ENCODE results near the gene ADTRP. TPM values are rescaled to one million over a fixed set of nuclear protein-coding genes. Genes with fewer than 3 reads are reported as not detected.

Gene ADTRP
- total RNA-seq, 1 donor from 2014 or later = not detected

DNA sequence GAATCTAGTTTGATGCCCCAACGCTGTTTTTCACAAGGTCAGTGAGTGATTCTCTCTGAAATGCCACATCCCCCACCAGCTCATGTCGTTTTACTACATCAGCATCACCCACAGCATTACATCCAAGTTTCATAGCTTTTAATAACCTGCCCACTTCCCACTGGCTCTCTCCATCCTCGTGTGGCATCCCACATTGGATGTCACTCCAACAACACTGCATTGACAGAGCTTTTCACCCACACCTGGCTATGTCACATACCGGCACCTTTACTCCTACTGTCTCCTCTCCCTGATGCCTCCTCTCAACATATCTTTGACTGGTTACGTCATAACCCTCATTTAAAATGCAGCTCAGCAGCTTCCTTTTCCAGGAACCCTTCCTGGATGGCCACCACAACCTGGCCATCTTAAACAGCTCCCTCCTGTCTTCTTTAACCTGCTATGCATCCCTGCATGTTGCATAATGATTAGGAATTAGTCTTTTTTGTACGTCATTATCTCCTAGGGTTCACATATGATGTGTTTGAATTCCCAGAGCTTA, 5.0 kb upstream of the ADTRP start:
- Mint-ChIP-seq H3K9me3 (ENCODE audit: unreplicated experiment) (no peaks in the 10 kb centered on the region), H3K27ac (ENCODE audit: unreplicated experiment) (no peak overlapping the region), H3K27me3 (ENCODE audit: unreplicated experiment) (no peaks in the 10 kb centered on the region), H3K4me3 (ENCODE audit: unreplicated experiment) (no peak overlapping the region), H3K36me3 (ENCODE audit: unreplicated experiment) (no peaks in the 10 kb centered on the region), H3K4me1 (ENCODE audit: unreplicated experiment) (no peaks in the 10 kb centered on the region)
- TF ChIP-seq, protein P1, sequence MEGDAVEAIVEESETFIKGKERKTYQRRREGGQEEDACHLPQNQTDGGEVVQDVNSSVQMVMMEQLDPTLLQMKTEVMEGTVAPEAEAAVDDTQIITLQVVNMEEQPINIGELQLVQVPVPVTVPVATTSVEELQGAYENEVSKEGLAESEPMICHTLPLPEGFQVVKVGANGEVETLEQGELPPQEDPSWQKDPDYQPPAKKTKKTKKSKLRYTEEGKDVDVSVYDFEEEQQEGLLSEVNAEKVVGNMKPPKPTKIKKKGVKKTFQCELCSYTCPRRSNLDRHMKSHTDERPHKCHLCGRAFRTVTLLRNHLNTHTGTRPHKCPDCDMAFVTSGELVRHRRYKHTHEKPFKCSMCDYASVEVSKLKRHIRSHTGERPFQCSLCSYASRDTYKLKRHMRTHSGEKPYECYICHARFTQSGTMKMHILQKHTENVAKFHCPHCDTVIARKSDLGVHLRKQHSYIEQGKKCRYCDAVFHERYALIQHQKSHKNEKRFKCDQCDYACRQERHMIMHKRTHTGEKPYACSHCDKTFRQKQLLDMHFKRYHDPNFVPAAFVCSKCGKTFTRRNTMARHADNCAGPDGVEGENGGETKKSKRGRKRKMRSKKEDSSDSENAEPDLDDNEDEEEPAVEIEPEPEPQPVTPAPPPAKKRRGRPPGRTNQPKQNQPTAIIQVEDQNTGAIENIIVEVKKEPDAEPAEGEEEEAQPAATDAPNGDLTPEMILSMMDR (IDR thresholded peaks at IDR 0.05) = no peak
- DNase-seq (ENCODE audit: extremely low spot score, unreplicated experiment) = no peak

DNA sequence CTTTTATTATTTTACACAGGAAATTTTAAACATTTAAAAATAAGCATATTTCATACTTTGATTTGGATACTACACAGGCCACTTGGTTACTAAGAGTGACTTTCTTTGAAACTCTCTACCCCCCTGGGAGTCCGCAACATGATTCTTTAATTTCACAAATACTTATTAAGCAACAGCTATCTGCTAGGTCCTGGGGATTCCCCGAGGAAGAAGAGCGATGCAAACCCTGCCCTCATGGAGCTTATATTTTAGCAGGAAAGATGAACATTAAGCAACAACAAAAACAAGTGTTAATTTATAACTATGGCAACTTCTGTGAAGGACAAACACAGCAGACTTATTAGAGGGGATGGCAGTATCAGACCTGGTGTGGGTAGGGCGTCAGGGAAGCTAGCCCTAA, 3.9 kb upstream of the ADTRP start:
- Mint-ChIP-seq H3K4me1 (ENCODE audit: unreplicated experiment) (no peaks in the 10 kb centered on the region), H3K27ac (ENCODE audit: unreplicated experiment) (no peak overlapping the region), H3K4me3 (ENCODE audit: unreplicated experiment) (no peak overlapping the region), H3K36me3 (ENCODE audit: unreplicated experiment) (no peaks in the 10 kb centered on the region), H3K27me3 (ENCODE audit: unreplicated experiment) (no peaks in the 10 kb centered on the region), H3K9me3 (ENCODE audit: unreplicated experiment) (no peaks in the 10 kb centered on the region)
- DNase-seq (ENCODE audit: extremely low spot score, unreplicated experiment) = no peak
- TF ChIP-seq, protein P1 (IDR thresholded peaks at IDR 0.05) = no peak

DNA sequence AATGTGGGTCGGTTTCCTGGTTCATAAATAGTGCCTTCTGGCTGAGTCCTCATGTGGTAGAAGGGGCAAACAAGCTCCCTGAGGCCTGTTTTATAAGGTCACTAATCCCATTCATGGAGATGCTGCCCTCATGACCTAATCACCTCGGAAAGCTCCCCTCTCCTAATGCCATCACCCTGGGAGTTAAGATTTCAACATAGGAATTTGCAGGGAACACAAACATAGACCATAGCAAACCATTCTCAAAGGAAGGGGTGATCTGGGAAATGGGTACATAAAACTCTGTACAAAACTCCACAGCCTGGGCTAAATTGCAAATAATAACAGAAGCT, 1.5 kb upstream of the ADTRP start:
- Mint-ChIP-seq H3K36me3 (ENCODE audit: unreplicated experiment) (no peaks in the 10 kb centered on the region), H3K4me3 (ENCODE audit: unreplicated experiment) (no peak overlapping the region), H3K9me3 (ENCODE audit: unreplicated experiment) (no peaks in the 10 kb centered on the region), H3K27ac (ENCODE audit: unreplicated experiment) (no peak overlapping the region), H3K4me1 (ENCODE audit: unreplicated experiment) (no peaks in the 10 kb centered on the region), H3K27me3 (ENCODE audit: unreplicated experiment) (no peaks in the 10 kb centered on the region)
- TF ChIP-seq, protein P1 (IDR thresholded peaks at IDR 0.05) = no peak
- DNase-seq (ENCODE audit: extremely low spot score, unreplicated experiment) = no peak

DNA sequence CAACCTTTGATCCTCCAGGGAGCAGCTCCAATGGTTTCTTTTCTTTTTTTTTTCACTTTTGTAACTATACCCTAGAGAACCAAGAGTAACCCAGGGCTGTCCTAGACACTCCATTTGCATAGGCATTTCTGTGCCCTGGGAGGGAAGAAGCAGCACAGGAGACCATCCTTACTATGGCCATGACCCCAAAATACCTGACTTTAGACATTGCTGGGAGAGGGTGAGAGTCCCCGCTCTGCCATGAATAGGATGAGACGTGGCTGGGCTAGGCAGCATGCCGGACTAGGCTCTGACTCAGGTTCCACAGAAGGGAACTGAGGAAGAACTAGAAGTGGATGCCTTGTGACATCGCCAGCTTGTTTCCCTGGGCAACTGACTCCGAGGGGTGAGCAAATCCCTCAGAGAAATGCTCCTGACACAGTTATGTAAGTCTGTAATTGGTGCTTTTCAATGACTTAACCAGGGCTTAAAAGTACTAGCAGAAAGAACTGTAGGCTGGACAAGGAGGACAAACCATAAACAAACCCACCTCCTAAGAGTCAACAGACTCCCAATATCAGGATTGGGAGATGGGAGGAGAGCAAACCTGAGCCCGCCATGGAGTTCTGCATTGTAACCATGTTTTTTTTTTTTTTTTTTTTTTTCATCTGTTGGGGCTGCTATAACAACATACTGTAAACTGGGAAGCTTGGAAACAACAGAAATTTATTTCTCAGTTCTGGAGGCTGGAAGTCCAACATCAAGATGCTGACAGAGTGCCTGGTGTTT, 910 bp upstream of the ADTRP start:
- H3K9me3 Mint-ChIP-seq (ENCODE audit: unreplicated experiment) = no peaks in the 10 kb centered on the region
- H3K27ac Mint-ChIP-seq (ENCODE audit: unreplicated experiment) = no peak overlapping the region
- H3K27me3 Mint-ChIP-seq (ENCODE audit: unreplicated experiment) = no peaks in the 10 kb centered on the region
- no peaks in the 10 kb centered on the region for H3K36me3 Mint-ChIP-seq (ENCODE audit: unreplicated experiment)
- TF ChIP-seq, protein P1 (IDR thresholded peaks at IDR 0.05) = no peak
- no peak for DNase-seq (ENCODE audit: extremely low spot score, unreplicated experiment)
- H3K4me1 Mint-ChIP-seq (ENCODE audit: unreplicated experiment) = no peaks in the 10 kb centered on the region
- H3K4me3 Mint-ChIP-seq (ENCODE audit: unreplicated experiment) = no peak overlapping the region

DNA sequence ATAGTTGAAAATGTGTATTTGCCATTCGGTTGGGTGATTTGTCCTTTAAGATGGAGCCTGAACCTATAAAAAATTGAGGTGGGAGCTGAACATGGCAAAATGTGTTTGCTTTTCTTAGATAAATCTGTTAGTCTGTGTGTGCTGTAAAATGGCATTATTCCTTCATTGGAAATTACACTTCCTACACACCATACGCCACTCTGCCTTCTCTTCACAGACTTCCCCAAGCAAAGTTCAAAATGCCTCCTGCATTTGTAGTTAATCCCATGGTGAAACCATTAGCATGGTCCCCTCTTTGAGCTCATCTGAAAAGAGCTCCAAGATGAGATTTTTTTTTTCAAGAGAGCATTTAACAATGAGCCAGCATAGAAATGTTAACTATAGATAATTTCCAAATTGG, 567 bp downstream of the ADTRP start:
- no peaks in the 10 kb centered on the region for H3K9me3 Mint-ChIP-seq (ENCODE audit: unreplicated experiment)
- no peaks in the 10 kb centered on the region for H3K27me3 Mint-ChIP-seq (ENCODE audit: unreplicated experiment)
- DNase-seq (ENCODE audit: extremely low spot score, unreplicated experiment) = no peak
- TF ChIP-seq, protein P1 (IDR thresholded peaks at IDR 0.05) = no peak
- peaks cover 2% of the 10 kb centered on the region for H3K4me1 Mint-ChIP-seq (ENCODE audit: unreplicated experiment)
- H3K36me3 Mint-ChIP-seq (ENCODE audit: unreplicated experiment) = no peaks in the 10 kb centered on the region
- no peak overlapping the region for H3K4me3 Mint-ChIP-seq (ENCODE audit: unreplicated experiment)
- H3K27ac Mint-ChIP-seq (ENCODE audit: unreplicated experiment) = no peak overlapping the region
